GM23338 (cell line): Measurements from ENCODE around the gene POLE.

ENCODE experiments used
- CTCF ChIP-seq, 2 experiments: fragments of 200-600 bp in 1 of 2; sonication (generic) in 1 of 2; conservative IDR thresholded peaks; 2 replicates each; pipeline versions ENCODE4 v1.5.1 to v1.6.1; 2016 to 2017; ENCODE audit warnings: antibody characterized with exemption in 2 of 2, low read depth in 2 of 2, mild to moderate bottlenecking in 2 of 2, moderate library complexity in 1 of 2
- EZH2 ChIP-seq: fragments of 200-600 bp; sonication (generic); IDR thresholded peaks from one replicate; pipeline ENCODE4 v1.8.0; 2017; ENCODE audit warnings: antibody characterized with exemption, mild to moderate bottlenecking, low read depth; ENCODE audit not compliant: unreplicated experiment
- EZH2phosphoT487 ChIP-seq: fragments of 200-600 bp; sonication (generic); IDR thresholded peaks from one replicate; pipeline ENCODE4 v1.8.1; 2018; ENCODE audit warnings: antibody characterized with exemption; ENCODE audit not compliant: unreplicated experiment
- JUNB ChIP-seq: IDR thresholded peaks from one replicate; pipeline ENCODE4 v1.6.1; 2016; ENCODE audit warnings: antibody characterized with exemption; ENCODE audit not compliant: unreplicated experiment
- NANOG ChIP-seq: IDR thresholded peaks from 2 replicates; pipeline ENCODE4 v1.6.1; 2016; ENCODE audit warnings: antibody characterized with exemption, borderline replicate concordance
- POLR2AphosphoS5 ChIP-seq: IDR thresholded peaks from 2 replicates; pipeline ENCODE4 v1.6.1; 2016; ENCODE audit warnings: antibody characterized with exemption, low read depth
- REST ChIP-seq: IDR thresholded peaks from one replicate; pipeline ENCODE4 v1.6.1; 2018; ENCODE audit warnings: antibody characterized with exemption; ENCODE audit not compliant: unreplicated experiment
- ZNF114 ChIP-seq: fragments of 250-450 bp; sonication (Bioruptor Pico); IDR thresholded peaks from 2 replicates; pipeline ENCODE4 v1.5.0; 2020; ENCODE audit warnings: mild to moderate bottlenecking, moderate library complexity

DNA sequence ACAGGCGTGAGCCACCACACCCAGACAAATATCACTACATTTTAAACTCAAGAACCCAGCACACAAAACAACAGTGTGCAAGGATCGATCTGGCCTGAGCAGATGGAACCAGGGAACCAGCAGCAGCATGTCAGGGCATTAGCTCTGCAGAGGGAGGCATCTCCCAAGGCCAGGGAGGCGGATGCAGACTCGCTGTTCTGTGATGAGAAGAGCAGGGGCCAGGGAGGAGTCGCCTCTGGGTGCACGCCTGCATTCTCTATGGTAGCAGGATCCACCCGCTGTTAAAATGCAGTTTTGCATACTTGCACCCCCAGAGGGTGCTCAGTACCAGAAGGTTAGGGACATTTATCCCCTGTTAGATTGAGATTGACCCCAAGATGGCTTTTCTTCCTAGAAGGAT lies 41.4 kb upstream of the POLE start:
- TF ChIP-seq CTCF (conservative IDR thresholded peaks at IDR 0.05; ENCODE audit: low read depth in 2 of 2) (no peak), JUNB (no peak), REST (no peak), EZH2phosphoT487 (no peak), EZH2 (no peak), POLR2AphosphoS5 (no peak), ZNF114 (CRISPR knock-in tag) (no peak), NANOG (no peak)
